Measurements from ENCODE around the gene DIAPH1.

DIAPH1 gene

DNA sequence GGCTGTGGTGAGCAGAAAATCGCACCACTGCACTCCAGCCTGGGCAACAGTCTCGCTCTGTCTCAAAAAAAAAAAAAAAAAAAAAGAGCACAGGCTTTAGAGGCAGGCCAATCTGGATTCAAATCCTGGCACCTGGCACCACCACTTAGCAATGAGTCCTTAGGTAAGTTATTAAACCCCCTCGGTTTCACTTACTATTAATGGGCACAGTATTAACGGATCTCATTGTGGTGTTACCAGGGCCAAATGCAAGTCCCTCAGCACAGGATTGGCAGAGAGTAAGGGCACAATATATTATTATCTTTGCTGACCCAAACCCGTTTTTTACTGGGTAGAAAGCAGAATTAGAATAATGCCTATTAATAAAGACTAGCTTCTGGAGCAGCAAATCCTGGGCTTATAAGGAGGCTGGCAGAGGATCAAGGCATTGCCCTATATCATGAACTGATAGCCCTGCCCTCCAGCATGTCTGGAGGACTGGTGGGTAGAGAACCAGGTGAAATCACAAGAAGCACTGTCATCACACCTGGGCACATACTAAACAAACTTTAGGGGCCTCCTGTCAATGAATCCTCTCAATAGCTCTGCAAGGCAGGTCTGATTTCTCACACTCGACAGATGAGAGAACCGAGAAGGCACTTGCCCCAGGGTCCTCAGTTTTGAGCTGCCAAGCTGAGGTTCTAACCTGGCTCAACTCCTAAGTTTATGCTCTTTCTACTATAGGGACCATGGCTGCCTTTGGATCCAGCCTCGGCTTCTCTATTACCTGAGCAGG lies 112.2 kb downstream of the DIAPH1 start:
- DNase-seq (ENCODE audit: low spot score), result no peak

DNA sequence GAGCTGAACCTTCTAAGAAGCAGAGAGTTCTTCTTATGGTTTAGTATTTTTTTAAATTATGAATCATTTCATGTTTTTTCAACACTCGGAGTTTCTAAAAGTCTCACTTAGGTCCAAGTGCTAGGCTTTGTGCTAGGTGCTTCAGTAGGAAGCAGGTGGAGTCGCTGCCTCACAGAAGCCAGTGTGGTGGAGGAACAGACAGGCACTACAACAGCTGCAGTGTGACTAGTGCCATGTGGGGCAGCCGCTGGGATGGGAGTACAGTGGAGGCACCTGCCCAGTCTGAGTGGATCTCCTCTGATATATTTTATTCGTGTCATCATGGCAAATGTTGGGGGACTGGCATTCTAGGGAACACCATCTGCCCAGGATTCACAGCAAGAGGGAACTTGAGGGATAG lies 114.6 kb downstream of the DIAPH1 start:
- no peak for DNase-seq (ENCODE audit: low spot score)

DNA sequence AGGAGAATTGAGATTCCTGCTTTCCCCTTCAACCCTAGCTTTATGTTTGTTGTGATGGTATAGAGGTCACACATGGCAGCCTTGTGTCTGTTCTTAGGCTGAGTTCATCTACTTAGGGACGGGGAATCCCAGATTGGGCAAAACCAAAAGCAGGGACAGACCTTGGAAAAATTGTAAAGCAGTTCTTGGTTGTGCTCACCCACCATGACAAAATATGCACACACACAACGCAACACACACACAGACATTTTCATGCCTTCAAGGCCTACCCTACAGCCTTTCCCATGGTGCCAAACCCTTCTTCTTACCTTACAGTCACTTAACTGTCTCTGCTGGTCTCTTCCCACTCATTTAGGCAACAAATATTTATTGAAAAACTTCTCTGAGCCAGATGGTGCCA lies 115.1 kb downstream of the DIAPH1 start:
- no peak for DNase-seq (ENCODE audit: low spot score)

DNA sequence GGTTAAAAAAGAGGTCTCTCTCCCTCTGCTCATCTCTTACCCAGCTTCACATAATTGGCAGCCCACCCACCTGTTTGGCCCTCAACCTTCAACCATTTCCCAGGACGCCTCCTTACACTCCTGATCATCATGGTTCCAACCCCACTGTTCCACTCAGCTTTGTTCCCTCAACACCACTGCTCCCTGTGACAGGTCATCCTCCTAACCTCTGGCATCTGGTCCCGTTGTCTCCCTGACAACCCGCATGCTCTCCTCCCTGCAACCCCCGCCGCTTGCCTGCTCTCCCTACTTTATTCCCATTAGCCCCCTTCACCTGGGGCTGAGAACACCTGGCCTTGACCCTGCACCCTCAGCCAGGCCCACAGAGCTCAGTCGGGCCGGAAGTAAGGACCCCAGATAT lies 117.0 kb downstream of the DIAPH1 start:
- no peak for DNase-seq (ENCODE audit: low spot score)

DNA sequence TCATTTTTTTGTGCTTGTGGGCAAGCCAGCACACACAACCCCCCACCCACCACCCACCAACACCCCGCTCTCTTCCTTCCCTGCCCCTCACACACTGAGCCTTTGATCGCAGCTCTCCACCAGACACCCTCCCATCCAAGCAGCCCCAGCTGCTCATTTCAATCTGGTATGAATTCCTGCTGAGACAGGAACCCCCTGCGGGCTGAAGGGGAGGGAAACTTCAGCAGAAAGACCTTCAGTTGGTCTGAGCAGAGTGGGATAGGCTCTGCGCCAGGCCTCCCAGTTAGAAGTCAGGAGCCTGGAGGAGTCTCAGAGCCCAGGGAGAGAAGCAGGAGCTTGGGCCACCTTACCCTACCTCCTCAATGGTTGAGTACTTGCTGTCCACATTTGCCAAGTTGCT lies 122.8 kb downstream of the DIAPH1 start:
- DNase-seq (ENCODE audit: low spot score), result no peak

DNA sequence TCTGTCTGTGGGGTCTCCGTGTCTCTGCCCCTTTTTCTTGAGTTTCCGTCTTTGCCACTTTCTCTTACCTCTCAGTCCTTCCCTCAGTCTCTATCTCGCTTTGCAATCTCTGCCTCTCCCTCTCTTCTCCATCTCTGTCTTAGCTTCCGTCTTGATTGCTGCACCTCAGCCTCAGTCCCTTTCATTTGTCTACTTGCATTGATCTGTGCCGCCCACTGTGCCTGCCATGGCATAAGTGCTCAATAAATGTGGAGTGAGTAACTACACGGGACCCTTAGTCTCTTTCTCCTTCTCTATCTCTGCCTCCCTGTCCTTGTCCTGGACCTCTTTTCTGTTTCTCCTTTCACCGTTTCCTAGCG lies 123.4 kb downstream of the DIAPH1 start:
- DNase-seq (ENCODE audit: low spot score), result no peak

DNA sequence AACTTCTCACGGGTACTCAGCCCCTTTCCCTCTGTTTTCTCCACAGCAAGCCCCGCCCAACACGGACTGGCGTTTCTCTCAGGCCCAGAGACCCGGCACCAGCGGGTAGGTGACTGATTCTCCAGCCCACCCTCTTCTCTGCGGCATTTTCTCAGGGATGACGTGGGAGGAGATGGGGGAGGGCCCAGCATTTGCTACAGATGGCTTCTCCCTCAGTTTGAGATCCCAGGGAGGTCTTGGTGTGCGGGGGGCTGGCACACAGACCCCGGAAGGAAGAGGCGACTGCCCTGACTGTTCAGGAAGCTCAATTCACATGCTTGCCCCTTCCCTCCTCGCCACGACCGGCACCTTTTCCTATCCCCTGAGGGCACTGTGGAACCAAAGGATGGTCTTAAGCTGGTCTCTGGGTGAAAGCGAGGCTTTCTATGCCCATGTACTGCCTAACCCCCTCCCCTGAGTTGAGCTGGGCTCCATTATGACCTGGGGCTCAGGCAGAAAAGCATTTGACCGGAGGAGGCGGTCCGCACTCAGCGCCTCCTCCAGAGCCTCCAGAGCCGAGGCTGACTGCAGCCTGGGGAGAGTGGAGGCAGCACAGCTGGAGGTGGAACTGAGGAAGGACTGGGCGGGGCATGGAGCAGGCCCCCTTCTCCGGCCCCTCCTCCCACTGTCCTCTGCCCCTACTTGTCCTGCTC lies 123.9 kb downstream of the DIAPH1 start:
- no peak for DNase-seq (ENCODE audit: low spot score)

DNA sequence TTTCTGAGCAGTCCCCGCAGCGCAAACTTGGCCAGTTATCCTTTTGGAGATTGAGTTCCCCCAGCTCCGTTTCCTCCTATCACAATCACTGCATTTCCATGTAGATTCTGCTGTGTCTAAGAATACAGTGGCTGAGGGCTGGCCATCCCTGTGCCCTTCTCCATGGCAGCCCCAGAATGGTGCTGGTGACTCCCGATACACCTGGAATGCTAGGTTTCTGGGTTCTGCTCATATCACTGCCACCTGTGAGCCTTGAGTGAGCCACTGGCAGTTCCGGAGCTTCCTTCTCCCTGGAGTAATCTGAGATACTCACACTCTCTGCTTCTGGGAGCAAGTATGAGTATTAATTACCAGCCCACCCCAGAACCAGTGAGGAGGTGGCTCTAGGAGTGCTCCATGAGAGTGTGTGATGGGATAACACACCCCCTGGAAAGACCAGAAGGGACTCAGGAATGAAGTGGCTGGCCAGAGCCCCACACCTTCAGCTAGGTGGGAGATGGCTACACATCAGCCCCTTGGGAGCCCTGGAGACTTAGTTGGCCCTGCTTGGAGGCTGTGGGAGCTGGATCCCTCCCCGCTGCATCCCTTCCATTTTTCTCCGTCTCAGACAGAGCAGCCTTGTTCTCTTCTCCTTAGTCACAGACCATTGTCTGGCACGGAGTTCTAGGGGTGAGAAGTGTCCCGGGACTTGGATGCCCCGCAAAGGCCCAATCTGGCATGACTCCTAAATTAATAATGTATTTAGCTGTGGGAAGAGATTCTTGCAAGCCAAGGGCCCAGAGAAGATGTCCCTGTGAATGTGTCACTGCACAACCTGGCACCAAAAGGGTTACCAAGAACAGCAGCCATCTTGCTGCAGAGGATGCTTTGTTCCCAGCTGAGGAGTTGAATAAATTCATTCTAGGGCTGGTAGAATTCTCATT lies 125.0 kb downstream of the DIAPH1 start:
- no peak for DNase-seq (ENCODE audit: low spot score)

DNA sequence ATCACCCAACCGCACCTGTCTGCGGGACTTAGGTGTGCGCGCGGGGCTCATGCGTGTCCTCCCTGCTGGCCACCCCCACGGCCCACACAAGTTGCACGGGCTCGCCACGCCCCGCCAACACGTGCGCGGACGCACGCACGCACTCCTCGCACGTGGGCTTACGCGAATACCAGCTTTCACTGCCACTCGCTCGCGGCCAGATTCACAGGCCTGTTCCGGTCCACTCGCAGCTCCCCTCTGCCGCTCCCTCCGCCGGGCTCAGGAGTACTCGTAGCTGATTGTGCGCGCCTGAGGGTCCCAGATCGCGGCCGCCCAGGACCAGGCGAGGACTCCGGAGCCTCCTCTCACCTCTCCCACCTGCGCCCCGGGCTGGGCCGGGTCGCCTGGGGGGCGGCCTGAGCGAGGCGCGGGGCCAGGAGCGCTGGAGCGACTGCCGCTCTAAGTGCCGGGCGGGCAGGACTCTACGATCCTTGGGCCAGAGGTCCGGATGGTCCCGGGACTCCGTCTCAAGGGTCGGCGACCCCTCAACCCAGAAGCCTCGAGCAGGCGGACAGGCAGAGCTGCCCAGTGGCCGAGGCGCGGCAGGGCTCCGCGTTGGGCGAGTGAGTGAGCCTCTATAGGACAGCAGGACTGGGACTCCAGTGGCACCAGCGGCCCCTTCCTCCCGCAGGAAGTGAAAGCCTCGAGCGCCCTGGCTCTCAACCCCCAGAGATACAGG lies 126.5 kb downstream of the DIAPH1 start:
- DNase-seq (ENCODE audit: low spot score), result no peak

DNA sequence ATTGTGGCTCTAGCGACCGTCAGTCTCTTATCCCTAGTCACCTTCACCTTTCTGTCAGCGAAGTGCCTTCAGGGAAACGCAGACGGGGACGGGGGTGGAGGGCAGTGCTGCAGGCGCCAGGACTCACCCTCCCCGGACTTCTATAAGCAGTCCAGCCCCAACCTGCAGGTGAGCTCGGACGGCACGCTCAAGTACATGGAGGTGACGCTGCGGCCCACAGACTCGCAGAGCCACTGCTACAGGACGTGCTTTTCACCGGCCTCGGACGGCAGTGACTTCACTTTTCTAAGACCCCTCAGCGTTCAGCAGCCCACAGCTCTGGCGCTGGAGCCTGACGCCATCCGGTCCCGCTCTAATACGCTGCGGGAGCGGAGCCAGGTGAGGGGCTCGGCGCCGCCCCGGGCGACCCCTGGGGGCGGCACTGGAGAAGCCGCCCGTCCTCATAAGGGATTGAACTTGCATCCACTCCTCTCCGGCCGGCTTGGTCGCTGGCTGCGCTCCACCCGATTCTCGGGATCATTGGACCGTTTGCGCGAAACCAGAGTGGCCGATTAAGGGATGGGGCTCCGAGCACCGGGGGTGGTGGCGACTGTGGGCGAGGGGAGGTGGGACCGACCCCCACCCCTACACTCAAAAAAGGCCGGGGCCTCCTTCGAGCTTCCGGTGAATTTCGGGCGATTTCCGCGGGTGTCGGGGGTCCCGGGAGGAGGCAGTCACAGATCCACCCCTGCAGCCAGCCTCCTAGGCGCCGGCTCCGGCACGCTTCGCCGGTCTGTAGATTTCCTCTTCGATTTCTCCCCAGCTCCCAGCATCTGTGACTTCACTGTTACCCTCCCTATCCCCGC lies 127.3 kb downstream of the DIAPH1 start:
- no peak for DNase-seq (ENCODE audit: low spot score)

DNA sequence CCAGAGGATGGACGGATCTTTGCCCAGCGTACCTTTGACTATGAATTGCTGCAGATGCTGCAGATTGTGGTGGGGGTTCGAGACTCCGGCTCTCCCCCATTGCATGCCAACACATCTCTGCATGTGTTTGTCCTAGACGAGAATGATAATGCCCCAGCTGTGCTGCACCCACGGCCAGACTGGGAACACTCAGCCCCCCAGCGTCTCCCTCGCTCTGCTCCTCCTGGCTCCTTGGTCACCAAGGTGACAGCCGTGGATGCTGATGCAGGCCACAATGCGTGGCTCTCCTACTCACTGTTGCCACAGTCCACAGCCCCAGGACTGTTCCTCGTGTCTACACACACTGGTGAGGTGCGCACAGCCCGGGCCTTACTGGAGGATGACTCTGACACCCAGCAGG lies 128.0 kb downstream of the DIAPH1 start:
- DNase-seq (ENCODE audit: low spot score), result no peak

DNA sequence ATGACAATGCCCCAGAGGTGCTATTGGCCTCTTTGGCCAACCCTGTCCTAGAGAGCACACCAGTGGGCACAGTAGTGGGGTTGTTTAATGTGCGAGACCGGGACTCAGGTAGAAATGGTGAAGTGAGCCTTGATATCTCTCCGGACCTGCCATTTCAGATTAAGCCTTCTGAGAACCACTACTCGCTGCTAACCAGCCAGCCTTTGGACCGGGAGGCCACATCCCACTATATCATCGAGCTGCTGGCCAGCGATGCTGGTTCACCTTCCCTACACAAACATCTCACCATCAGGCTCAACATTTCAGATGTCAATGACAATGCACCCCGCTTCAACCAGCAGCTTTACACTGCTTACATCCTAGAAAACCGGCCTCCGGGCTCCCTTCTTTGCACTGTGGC lies 128.5 kb downstream of the DIAPH1 start:
- no peak for DNase-seq (ENCODE audit: low spot score)

DNA sequence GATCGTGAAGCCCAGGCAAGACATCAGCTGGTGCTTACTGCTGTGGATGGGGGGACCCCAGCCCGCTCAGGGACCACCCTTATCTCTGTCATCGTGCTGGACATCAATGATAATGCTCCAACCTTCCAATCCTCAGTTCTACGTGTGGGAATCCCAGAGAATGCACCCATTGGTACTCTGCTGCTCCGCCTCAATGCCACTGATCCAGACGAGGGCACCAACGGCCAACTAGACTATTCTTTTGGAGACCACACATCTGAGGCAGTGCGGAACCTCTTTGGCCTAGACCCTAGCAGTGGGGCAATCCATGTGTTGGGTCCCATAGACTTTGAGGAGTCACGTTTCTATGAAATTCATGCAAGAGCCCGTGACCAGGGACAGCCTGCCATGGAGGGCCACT lies 129.0 kb downstream of the DIAPH1 start:
- DNase-seq (ENCODE audit: low spot score), result no peak

DNA sequence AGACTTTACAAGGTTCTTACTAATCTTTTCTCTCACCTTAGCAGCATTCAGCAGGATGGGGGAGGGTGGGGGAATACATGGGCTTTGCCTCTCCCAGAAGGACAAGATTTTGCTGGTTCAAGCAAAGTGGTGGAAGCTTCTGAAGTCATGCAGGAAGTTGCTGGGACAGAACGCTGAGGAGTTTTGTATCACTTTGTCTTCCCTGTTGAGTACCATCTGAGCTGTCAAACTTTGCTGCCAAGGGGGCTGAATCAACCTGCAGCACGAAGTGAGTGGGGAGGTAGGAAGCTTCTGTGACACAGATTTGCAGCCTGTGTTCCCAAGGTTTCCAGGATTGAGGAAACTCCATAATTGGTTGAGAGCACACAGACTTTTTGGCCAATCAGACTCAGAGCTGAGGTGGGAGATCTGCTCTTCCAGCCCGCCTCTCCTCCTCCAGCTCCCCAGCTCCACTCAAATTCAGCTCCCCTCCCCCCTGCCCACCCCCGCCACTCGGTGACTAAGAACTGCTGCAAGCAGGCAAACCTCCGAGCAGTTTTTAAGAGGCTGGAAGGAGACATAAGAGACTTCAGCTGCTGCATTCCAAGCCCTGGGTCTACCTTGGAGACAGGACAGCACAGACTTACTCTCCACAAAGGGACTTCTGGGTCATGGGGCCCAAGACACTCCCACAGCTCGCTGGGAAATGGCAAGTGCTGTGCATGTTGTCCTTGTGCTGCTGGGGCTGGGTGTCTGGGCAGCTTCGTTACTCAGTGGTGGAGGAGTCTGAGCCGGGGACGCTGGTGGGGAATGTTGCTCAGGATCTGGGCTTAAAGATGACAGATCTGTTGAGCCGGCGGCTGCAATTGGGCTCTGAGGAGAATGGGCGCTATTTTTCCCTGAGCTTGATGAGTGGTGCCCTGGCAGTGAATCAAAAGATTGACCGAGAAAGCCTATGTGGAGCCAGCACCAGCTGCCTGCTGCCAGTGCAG lies 129.9 kb downstream of the DIAPH1 start, which contains the start of gene PCDHGC5:
TSS of gene PCDHGC5 (plus strand) at position 491 of the 971 bp plus-strand sequence. CDS start at position 651, 160 bp downstream.
- no peak for DNase-seq (ENCODE audit: low spot score)

DNA sequence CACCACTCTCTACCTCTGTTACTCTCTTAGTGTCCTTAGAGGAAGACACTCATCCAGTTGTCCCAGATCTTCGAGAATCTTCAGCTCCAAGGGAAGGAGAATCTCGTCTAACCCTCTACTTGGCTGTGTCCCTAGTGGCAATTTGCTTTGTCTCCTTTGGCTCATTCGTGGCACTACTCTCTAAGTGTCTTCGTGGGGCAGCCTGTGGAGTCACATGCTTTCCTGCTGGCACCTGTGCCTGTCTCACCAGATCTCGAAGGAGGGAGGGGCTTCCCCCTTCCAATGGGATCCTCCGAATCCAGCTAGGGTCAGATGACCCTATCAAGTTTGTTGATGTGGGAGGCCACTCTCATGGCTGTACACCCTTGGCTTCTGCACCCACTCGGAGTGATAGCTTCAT lies 131.7 kb downstream of the DIAPH1 start:
- DNase-seq (ENCODE audit: low spot score), result no peak

DNA sequence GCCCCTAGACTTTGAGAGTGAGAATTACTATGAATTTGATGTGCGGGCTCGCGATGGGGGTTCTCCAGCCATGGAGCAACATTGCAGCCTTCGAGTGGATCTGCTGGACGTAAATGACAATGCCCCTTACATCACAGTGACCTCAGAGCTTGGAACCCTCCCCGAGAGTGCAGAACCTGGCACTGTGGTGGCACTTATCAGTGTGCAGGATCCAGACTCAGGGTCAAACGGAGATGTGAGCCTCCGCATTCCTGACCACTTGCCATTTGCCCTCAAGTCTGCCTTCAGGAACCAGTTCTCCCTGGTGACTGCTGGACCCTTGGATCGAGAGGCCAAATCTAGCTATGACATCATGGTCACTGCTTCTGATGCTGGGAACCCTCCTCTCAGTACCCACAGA lies 132.7 kb downstream of the DIAPH1 start:
- no peak for DNase-seq (ENCODE audit: low spot score)

DNA sequence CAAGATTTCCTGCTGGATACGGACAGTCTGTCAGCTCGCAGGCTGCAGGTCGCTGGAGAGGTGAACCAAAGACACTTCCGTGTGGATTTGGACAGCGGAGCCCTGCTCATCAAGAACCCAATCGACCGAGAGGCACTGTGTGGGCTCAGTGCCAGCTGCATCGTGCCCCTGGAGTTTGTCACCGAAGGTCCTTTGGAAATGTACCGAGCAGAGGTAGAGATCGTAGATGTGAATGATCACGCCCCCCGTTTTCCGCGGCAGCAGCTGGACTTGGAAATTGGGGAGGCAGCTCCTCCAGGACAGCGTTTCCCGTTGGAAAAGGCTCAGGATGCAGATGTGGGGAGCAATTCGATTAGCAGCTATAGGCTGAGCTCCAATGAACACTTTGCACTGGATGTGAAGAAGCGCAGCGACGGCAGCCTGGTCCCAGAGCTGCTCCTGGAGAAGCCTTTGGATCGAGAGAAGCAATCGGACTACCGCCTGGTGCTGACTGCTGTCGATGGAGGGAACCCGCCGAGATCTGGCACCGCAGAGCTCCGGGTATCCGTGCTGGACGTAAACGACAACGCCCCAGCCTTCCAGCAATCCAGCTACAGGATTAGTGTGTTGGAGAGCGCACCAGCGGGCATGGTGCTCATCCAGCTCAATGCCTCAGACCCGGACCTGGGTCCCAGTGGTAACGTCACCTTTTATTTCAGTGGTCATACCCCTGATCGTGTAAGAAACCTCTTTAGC lies 133.3 kb downstream of the DIAPH1 start:
- DNase-seq (ENCODE audit: low spot score), result no peak

DNA sequence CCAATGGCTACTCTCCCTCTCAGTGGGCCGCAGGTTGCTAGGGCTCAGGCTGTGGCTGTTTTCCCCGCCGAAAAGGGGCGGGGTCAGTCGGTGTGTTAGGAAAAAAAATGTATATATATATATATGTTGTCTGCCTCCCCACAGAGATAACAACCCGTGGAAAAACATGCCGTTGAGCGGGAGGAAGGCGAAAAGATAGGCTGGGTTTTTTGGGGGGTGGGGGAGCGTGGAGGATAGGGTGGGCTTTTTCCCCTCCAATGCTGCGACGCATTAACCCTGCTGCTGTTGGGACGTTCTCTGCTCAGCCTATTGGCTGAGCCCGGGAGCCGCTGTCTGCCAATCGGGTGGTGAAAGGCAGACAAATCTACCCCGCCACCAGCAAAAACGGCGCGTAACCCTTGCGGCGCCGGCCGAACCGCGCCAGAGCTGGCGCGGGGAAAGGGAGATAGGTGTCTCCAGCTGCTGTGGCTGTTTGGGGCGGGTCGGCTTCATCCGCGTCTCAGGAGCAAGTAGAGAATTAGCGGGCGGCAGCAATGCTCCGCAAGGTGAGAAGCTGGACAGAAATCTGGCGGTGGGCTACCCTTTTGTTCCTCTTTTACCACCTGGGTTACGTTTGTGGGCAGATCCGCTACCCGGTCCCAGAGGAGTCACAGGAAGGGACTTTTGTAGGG lies 134.0 kb downstream of the DIAPH1 start, which contains the start of gene PCDHGC4:
TSS of gene PCDHGC4 (plus strand) at position 390 of the 671 bp plus-strand sequence. CDS start at position 534, 144 bp downstream.
- DNase-seq (ENCODE audit: low spot score), result no peak

DNA sequence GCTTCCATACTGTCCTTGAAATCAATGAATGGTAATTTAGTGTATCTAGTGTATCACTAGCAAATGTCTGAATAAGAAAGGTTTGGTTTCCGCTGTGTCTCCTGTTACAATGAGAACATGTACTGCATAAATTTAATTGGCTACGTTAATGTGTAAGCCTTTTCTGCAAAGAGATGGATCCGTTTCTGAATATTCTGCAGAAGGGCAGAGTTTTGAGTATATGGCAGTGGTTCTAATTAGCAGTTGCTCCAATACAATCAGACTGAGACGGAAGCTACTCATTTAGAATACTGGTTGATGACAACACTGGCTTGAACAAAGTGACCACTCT lies 134.5 kb downstream of the DIAPH1 start:
- DNase-seq (ENCODE audit: low spot score), result no peak
